H9 (cell line): Measurements from ENCODE around the gene CREB5. TPM values are rescaled to one million over a fixed set of nuclear protein-coding genes. Genes with fewer than 3 reads are reported as not detected.

Source experiments
- DNase-seq: peaks from one replicate; pipeline ENCODE4 v3.0.0-alpha.2; 2017
- H2AFZ ChIP-seq: one replicate; pipeline ENCODE4 v1.6.1; 2013; ENCODE audit warnings: mild to moderate bottlenecking, low read length, control low read depth, moderate library complexity
- H2AK5ac ChIP-seq: 2 replicates; pipeline ENCODE4 v1.6.1; 2013; ENCODE audit warnings: low read length, control low read depth, mixed read lengths; ENCODE audit not compliant: insufficient read length
- H2BK120ac ChIP-seq: one replicate; pipeline ENCODE4 v1.6.1; 2013; ENCODE audit warnings: low read depth, mild to moderate bottlenecking, low read length, control low read depth, inconsistent platforms; ENCODE audit not compliant: poor library complexity, severe bottlenecking
- H2BK12ac ChIP-seq: 2 replicates; pipeline ENCODE4 v1.6.1; 2013; ENCODE audit warnings: low read length, control low read depth, mixed read lengths, low read depth; ENCODE audit not compliant: insufficient read length
- H2BK15ac ChIP-seq: 2 replicates; pipeline ENCODE4 v1.6.1; 2013; ENCODE audit warnings: low read depth, low read length, control low read depth
- H2BK20ac ChIP-seq: one replicate; pipeline ENCODE4 v1.6.1; 2013; ENCODE audit warnings: low read depth, mild to moderate bottlenecking, low read length, control low read depth, inconsistent platforms; ENCODE audit not compliant: poor library complexity, severe bottlenecking
- H2BK5ac ChIP-seq: 2 replicates; pipeline ENCODE4 v1.6.1; 2013; ENCODE audit warnings: low read length, control low read depth, mixed read lengths; ENCODE audit not compliant: insufficient read length
- H3K14ac ChIP-seq: 2 replicates; pipeline ENCODE4 v1.6.1; 2013; ENCODE audit warnings: low read length, control low read depth; ENCODE audit not compliant: insufficient read depth
- H3K18ac ChIP-seq: 2 replicates; pipeline ENCODE4 v1.6.1; 2013; ENCODE audit warnings: low read depth, mild to moderate bottlenecking, mixed read lengths, low read length, control low read depth; ENCODE audit not compliant: insufficient read length
- H3K23ac ChIP-seq: 2 replicates; pipeline ENCODE4 v1.6.1; 2013; ENCODE audit warnings: low read length, control low read depth, mixed read lengths, low read depth; ENCODE audit not compliant: insufficient read length
- H3K23me2 ChIP-seq: 2 replicates; pipeline ENCODE4 v1.6.1; 2013; ENCODE audit warnings: low read depth, mild to moderate bottlenecking, mixed read lengths, low read length, control low read depth; ENCODE audit not compliant: insufficient read length, poor library complexity, severe bottlenecking
- H3K27ac ChIP-seq: 2 replicates; pipeline ENCODE4 v1.5.1; 2013; ENCODE audit warnings: low read length, control low read depth, mixed read lengths, low read depth; ENCODE audit not compliant: insufficient read length
- H3K27me3 ChIP-seq: 2 replicates; pipeline ENCODE4 v1.6.1; 2013; ENCODE audit warnings: low read length, control low read depth, inconsistent platforms; ENCODE audit not compliant: insufficient read depth
- H3K4ac ChIP-seq: 2 replicates; pipeline ENCODE4 v1.6.1; 2013; ENCODE audit warnings: low read depth, mild to moderate bottlenecking, control low read depth, inconsistent platforms, low read length, moderate library complexity
- H3K4me1 ChIP-seq: 2 replicates; pipeline ENCODE4 v1.6.1; 2013; ENCODE audit warnings: low read length, control low read depth, inconsistent platforms; ENCODE audit not compliant: insufficient read depth
- H3K4me2 ChIP-seq: 2 replicates; pipeline ENCODE4 v1.6.1; 2013; ENCODE audit warnings: low read length, control low read depth, mixed read lengths; ENCODE audit not compliant: insufficient read length, insufficient read depth
- H3K56ac ChIP-seq: 2 replicates; pipeline ENCODE4 v1.6.1; 2013; ENCODE audit warnings: low read depth, mild to moderate bottlenecking, mixed read lengths, low read length, control low read depth; ENCODE audit not compliant: insufficient read length
- H3K79me1 ChIP-seq: 2 replicates; pipeline ENCODE4 v1.6.1; 2013; ENCODE audit warnings: low read depth, mild to moderate bottlenecking, moderate library complexity, low read length, control low read depth, inconsistent platforms; ENCODE audit not compliant: insufficient read depth, poor library complexity, severe bottlenecking
- H3K79me2 ChIP-seq: 2 replicates; pipeline ENCODE4 v1.6.1; 2013; ENCODE audit warnings: low read length, control low read depth, inconsistent platforms; ENCODE audit not compliant: insufficient read depth
- H3K9ac ChIP-seq: 2 replicates; pipeline ENCODE4 v1.6.1; 2013; ENCODE audit warnings: low read length, control low read depth, mixed read lengths; ENCODE audit not compliant: insufficient read length; ENCODE audit errors: extremely low read depth
- H3K9me3 ChIP-seq: one replicate; pipeline ENCODE4 v1.6.1; 2013; ENCODE audit warnings: low read depth, low read length, inconsistent platforms; ENCODE audit not compliant: control insufficient read depth
- H3T11ph ChIP-seq: one replicate; pipeline ENCODE4 v1.6.1; 2013; ENCODE audit warnings: mild to moderate bottlenecking, low read length, control low read depth, inconsistent platforms
- H4K20me1 ChIP-seq: one replicate; pipeline ENCODE4 v1.6.1; 2013; ENCODE audit not compliant: control insufficient read depth, insufficient read length, insufficient read depth
- H4K5ac ChIP-seq: 2 replicates; pipeline ENCODE4 v1.6.1; 2013; ENCODE audit warnings: low read depth, mild to moderate bottlenecking, mixed read lengths, low read length, control low read depth; ENCODE audit not compliant: insufficient read length
- H4K8ac ChIP-seq: replicated peaks from 2 replicates; pipeline ENCODE4 v1.6.1; 2013; ENCODE audit warnings: low read length, control low read depth, mixed read lengths, low read depth; ENCODE audit not compliant: insufficient read length
- H4K91ac ChIP-seq: 2 replicates; pipeline ENCODE4 v1.6.1; 2013; ENCODE audit warnings: low read depth, mild to moderate bottlenecking, moderate library complexity, mixed read lengths, low read length, control low read depth; ENCODE audit not compliant: insufficient read length
- H3K27ac Mint-ChIP-seq, 3 experiments: 2 replicates in 2 of 3; 3 replicates in 1 of 3; pipeline ENCODE4 v1.8.0; 2020 to 2021; ENCODE audit warnings: mixed read lengths in 3 of 3, mild to moderate bottlenecking in 1 of 3, moderate library complexity in 1 of 3
- H3K27me3 Mint-ChIP-seq: 2 replicates; pipeline ENCODE4 v1.8.0; 2021; ENCODE audit warnings: low read depth, mild to moderate bottlenecking, moderate library complexity, mixed read lengths
- H3K36me3 Mint-ChIP-seq, 3 experiments: 2 replicates in 2 of 3; 3 replicates in 1 of 3; pipeline ENCODE4 v1.8.0; 2020 to 2021; ENCODE audit warnings: low read depth in 3 of 3, mixed read lengths in 3 of 3; ENCODE audit not compliant: insufficient read depth in 1 of 3
- H3K4me1 Mint-ChIP-seq, 2 experiments: 2 replicates each; pipeline ENCODE4 v1.8.0; 2020; ENCODE audit warnings: mixed read lengths in 2 of 2
- H3K4me3 Mint-ChIP-seq, 2 experiments: 2 replicates in 1 of 2; 3 replicates in 1 of 2; pipeline ENCODE4 v1.8.0; 2020 to 2021; ENCODE audit warnings: mild to moderate bottlenecking in 2 of 2, mixed read lengths in 2 of 2, moderate library complexity in 1 of 2
- H3K9me3 Mint-ChIP-seq, 2 experiments: 2 replicates in 1 of 2; 3 replicates in 1 of 2; pipeline ENCODE4 v1.8.0; 2020; ENCODE audit warnings: mild to moderate bottlenecking in 2 of 2, mixed read lengths in 2 of 2, moderate library complexity in 1 of 2
- CTCF ChIP-seq: fragments of 200-600 bp; sonication (generic); conservative IDR thresholded peaks from 3 replicates; pipeline ENCODE4 v1.8.0; 2021; ENCODE audit warnings: antibody characterized with exemption, mild to moderate bottlenecking
- WGBS: extraction: QIAGEN DNeasy Blood & Tissue Kit; methylation state at CpG from one replicate; pipeline ENCODE4 v1.1.7; 2013; ENCODE audit warnings: missing lambda C conversion rate, low lambda C conversion rate, mixed read lengths; ENCODE audit not compliant: insufficient read length; ENCODE audit errors: extremely low coverage; 5-methylcytosine and 5-hydroxymethylcytosine counted together
- total RNA-seq: library from RNA; stranded (reverse); gene quantifications from 2 replicates; pipeline ENCODE4 v1.2.1, GENCODE V29; 2021

The CREB5 gene
- total RNA-seq, 1 experiment from 2014 or later: 4.0 TPM

DNA sequence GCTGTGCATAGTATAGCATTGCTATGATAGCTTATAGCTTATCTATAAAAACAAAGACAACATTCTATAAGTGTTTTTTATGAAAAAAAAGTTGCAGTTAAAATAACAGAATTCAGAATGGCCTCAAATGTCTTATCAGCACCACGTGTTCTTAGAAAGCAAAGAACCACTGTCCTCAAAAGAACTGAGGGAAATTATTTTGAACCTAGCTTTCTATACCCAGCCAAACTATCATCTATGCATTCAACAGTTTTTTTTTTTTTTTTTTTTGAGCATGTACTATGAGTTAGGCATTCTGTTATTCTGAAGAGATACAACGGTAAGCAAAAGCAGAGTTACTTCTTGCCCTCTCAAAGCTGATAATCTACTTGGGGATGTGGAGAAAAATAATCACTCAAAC is 247.8 kb downstream of the CREB5 start:
- Histone ChIP-seq H3K9me3 (no peaks in the 10 kb centered on the region), H3K9ac (no peak overlapping the region)
- WGBS: no CpG with 5 or more reads among the region's 2 CpGs

More for the DNA sequence above, 247.8 kb downstream of the CREB5 start:
- Histone ChIP-seq H3K23ac (no peak overlapping the region), H3K4me1 (no peaks in the 10 kb centered on the region), H3K56ac (no peak overlapping the region), H3K27ac (no peak overlapping the region), H2BK20ac (no peak overlapping the region), H3T11ph (no peak overlapping the region), H2AK5ac (no peak overlapping the region), H3K27me3 (no peaks in the 10 kb centered on the region), H3K79me2 (no peaks in the 10 kb centered on the region), H4K8ac (no peak overlapping the region), H3K4ac (no peak overlapping the region), H3K4me2 (no peak overlapping the region), H3K14ac (no peak overlapping the region), H3K18ac (no peak overlapping the region), H2BK120ac (no peak overlapping the region), H2BK12ac (no peak overlapping the region), H3K23me2 (no peaks in the 10 kb centered on the region), H3K79me1 (no peaks in the 10 kb centered on the region), H2AFZ (no peak overlapping the region), H2BK5ac (no peak overlapping the region), H4K20me1 (no peaks in the 10 kb centered on the region), H4K5ac (no peak overlapping the region), H2BK15ac (no peak overlapping the region), H4K91ac (no peak overlapping the region)
- no peak for DNase-seq
- Mint-ChIP-seq H3K4me1 (no peaks in the 10 kb centered on the region), H3K36me3 (peaks cover 0 to 12% (median 9%) of the 10 kb centered on the region in 3 experiments; a peak in 5 of 7 replicates), H3K27ac (no peak overlapping the region), H3K27me3 (peaks cover 2% of the 10 kb centered on the region; the same call in 1 of the 2 replicates), H3K9me3 (peaks cover 7 to 10% of the 10 kb centered on the region in 2 experiments), H3K4me3 (no peak overlapping the region)
- TF ChIP-seq CTCF: no peak
